Glutamatergic neuron (in vitro differentiated cells): ENCODE measurements around the gene OR52B2. TPM values are rescaled to one million over a fixed set of nuclear protein-coding genes. Genes with fewer than 3 reads are reported as not detected.
"Not testable (repeated sequence)": the region's sequence is repeated elsewhere in the genome, so short reads cannot be mapped to it uniquely, and the experiment has no call there.

Source experiments
- DNase-seq: peaks from one replicate; pipeline ENCODE4 v3.0.0; 2022
- H3K27ac Mint-ChIP-seq: one replicate; pipeline ENCODE4 v1.8.0; 2020; ENCODE audit warnings: mild to moderate bottlenecking, mixed read lengths, inconsistent platforms; ENCODE audit not compliant: unreplicated experiment
- H3K27me3 Mint-ChIP-seq: one replicate; pipeline ENCODE4 v1.8.0; 2020; ENCODE audit warnings: mild to moderate bottlenecking, moderate library complexity, mixed read lengths, inconsistent platforms; ENCODE audit not compliant: unreplicated experiment
- H3K36me3 Mint-ChIP-seq: one replicate; pipeline ENCODE4 v1.8.0; 2020; ENCODE audit warnings: mild to moderate bottlenecking, mixed read lengths, inconsistent platforms; ENCODE audit not compliant: unreplicated experiment
- H3K4me1 Mint-ChIP-seq: one replicate; pipeline ENCODE4 v1.8.0; 2020; ENCODE audit warnings: mild to moderate bottlenecking, low read depth, mixed read lengths, inconsistent platforms; ENCODE audit not compliant: unreplicated experiment
- H3K4me3 Mint-ChIP-seq: one replicate; pipeline ENCODE4 v1.8.0; 2020; ENCODE audit warnings: mild to moderate bottlenecking, mixed read lengths, inconsistent platforms; ENCODE audit not compliant: unreplicated experiment
- H3K9me3 Mint-ChIP-seq: one replicate; pipeline ENCODE4 v1.8.0; 2020; ENCODE audit warnings: mild to moderate bottlenecking, moderate library complexity, mixed read lengths, inconsistent platforms; ENCODE audit not compliant: unreplicated experiment
- CTCF ChIP-seq: fragments of 200-600 bp; sonication (generic); IDR thresholded peaks from one replicate; pipeline ENCODE4 v1.5.0; 2021; ENCODE audit not compliant: partially characterized antibody, unreplicated experiment
- total RNA-seq: library from RNA; stranded (reverse); fragmentation: NEBNext Ultra II Directional; extraction: Animal tissue kit (Norgen Biotek cat#: 25700); gene quantifications from one replicate; pipeline ENCODE4 v1.2.1, GENCODE V29; 2021; ENCODE audit not compliant: unreplicated experiment

OR52B2 gene
- total RNA-seq, 1 donor from 2014 or later, result not detected

GRCh38 chr11:6142936-6143335 is 27.2 kb downstream of the OR52B2 start:
- H3K27ac Mint-ChIP-seq, result no peak overlapping the region
- no peaks in the 10 kb centered on the region for H3K4me1 Mint-ChIP-seq
- no peaks in the 10 kb centered on the region for H3K9me3 Mint-ChIP-seq
- no peaks in the 10 kb centered on the region for H3K27me3 Mint-ChIP-seq
- DNase-seq, result no peak
- no peak for TF ChIP-seq CTCF
- peaks cover 7% of the 10 kb centered on the region for H3K36me3 Mint-ChIP-seq
- H3K4me3 Mint-ChIP-seq, result no peak overlapping the region

- not testable (repeated sequence) for H3K4me3 Mint-ChIP-seq, H3K4me1 Mint-ChIP-seq, DNase-seq, H3K9me3 Mint-ChIP-seq, H3K27me3 Mint-ChIP-seq, H3K27ac Mint-ChIP-seq, H3K36me3 Mint-ChIP-seq
These were observed 34.2 kb downstream of the OR52B2 start for GRCh38 chr11:6135936-6136335.

- H3K27me3 Mint-ChIP-seq, result no peaks in the 10 kb centered on the region
- H3K9me3 Mint-ChIP-seq, result no peaks in the 10 kb centered on the region
- no peak overlapping the region for H3K4me3 Mint-ChIP-seq
- no peaks in the 10 kb centered on the region for H3K4me1 Mint-ChIP-seq
- no peak for TF ChIP-seq CTCF
- no peak for DNase-seq
- no peaks in the 10 kb centered on the region for H3K36me3 Mint-ChIP-seq
- H3K27ac Mint-ChIP-seq, result no peak overlapping the region
These were observed 37.7 kb downstream of the OR52B2 start for GRCh38 chr11:6132431-6132830.

- Mint-ChIP-seq H3K4me1 (no peaks in the 10 kb centered on the region), H3K9me3 (no peaks in the 10 kb centered on the region), H3K27ac (no peak overlapping the region), H3K36me3 (no peaks in the 10 kb centered on the region), H3K4me3 (no peak overlapping the region), H3K27me3 (no peaks in the 10 kb centered on the region)
- no peak for DNase-seq
- TF ChIP-seq CTCF, result no peak
These were observed 40.5 kb downstream of the OR52B2 start for GRCh38 chr11:6129635-6130034.

GRCh38 chr11:6129011-6129410 is 41.1 kb downstream of the OR52B2 start:
- H3K36me3 Mint-ChIP-seq, result no peaks in the 10 kb centered on the region
- H3K4me3 Mint-ChIP-seq, result no peak overlapping the region
- no peak for TF ChIP-seq CTCF
- H3K27me3 Mint-ChIP-seq, result no peaks in the 10 kb centered on the region
- no peak for DNase-seq
- H3K27ac Mint-ChIP-seq, result no peak overlapping the region
- no peaks in the 10 kb centered on the region for H3K9me3 Mint-ChIP-seq
- no peaks in the 10 kb centered on the region for H3K4me1 Mint-ChIP-seq

- no peaks in the 10 kb centered on the region for H3K4me1 Mint-ChIP-seq
- no peak for DNase-seq
- no peaks in the 10 kb centered on the region for H3K36me3 Mint-ChIP-seq
- TF ChIP-seq CTCF, result no peak
- no peaks in the 10 kb centered on the region for H3K27me3 Mint-ChIP-seq
- H3K27ac Mint-ChIP-seq, result no peak overlapping the region
- H3K9me3 Mint-ChIP-seq, result no peaks in the 10 kb centered on the region
- H3K4me3 Mint-ChIP-seq, result no peak overlapping the region
These were observed 42.2 kb downstream of the OR52B2 start for GRCh38 chr11:6127881-6128280.
